Hematopoietic multipotent progenitor cell treated with erythropoietin and hydrocortisone succinate and interleukin-3 and kit ligand, for 17 days (in vitro differentiated cells): ENCODE data around the gene HDAC4.

Experiments used
- DNase-seq: peaks from one replicate; pipeline ENCODE4 v3.0.0-alpha.2; 2015; ENCODE audit warnings: low spot score

The HDAC4 gene

GRCh38 chr2:239397931-239398471 is 2.8 kb downstream of the HDAC4 start:
- DNase-seq, result no peak

- DNase-seq, result peak; percentile 7
Observed at GRCh38 chr2:239396881-239397681, 3.7 kb downstream of the HDAC4 start.

- no peak for DNase-seq
Observed at GRCh38 chr2:239395524-239395923, 5.3 kb downstream of the HDAC4 start.

- no peak for DNase-seq
Observed at GRCh38 chr2:239394978-239395377, 5.8 kb downstream of the HDAC4 start.

GRCh38 chr2:239394346-239394945 is 6.4 kb downstream of the HDAC4 start:
- DNase-seq, result no peak

GRCh38 chr2:239393941-239394340 is 6.9 kb downstream of the HDAC4 start:
- no peak for DNase-seq

- DNase-seq, result no peak
Observed at GRCh38 chr2:239393388-239393940, 7.4 kb downstream of the HDAC4 start.

GRCh38 chr2:239392688-239393387 is 8.0 kb downstream of the HDAC4 start:
- no peak for DNase-seq

- no peak for DNase-seq
Observed at GRCh38 chr2:239392072-239392357, 8.8 kb downstream of the HDAC4 start.

GRCh38 chr2:239391286-239392071 is 9.3 kb downstream of the HDAC4 start:
- no peak for DNase-seq

- no peak for DNase-seq
Observed at GRCh38 chr2:239390546-239391285, 10.1 kb downstream of the HDAC4 start.

- no peak for DNase-seq
Observed at GRCh38 chr2:239389414-239390329, 11.1 kb downstream of the HDAC4 start.

GRCh38 chr2:239388236-239389151 is 12.3 kb downstream of the HDAC4 start:
- DNase-seq, result no peak

- no peak for DNase-seq
Observed at GRCh38 chr2:239387811-239388210, 13.0 kb downstream of the HDAC4 start.

GRCh38 chr2:239386872-239387445 is 13.9 kb downstream of the HDAC4 start:
- no peak for DNase-seq

GRCh38 chr2:239386001-239386670 is 14.7 kb downstream of the HDAC4 start:
- no peak for DNase-seq

- DNase-seq, result no peak
Observed at GRCh38 chr2:239385096-239386000, 15.5 kb downstream of the HDAC4 start.
